ENCODE data around the gene CSAD. TPM values are rescaled to one million over a fixed set of nuclear protein-coding genes. Genes with fewer than 3 reads are reported as not detected.

The CSAD gene
- total RNA-seq, 1 experiment from 2014 or later = 11.5 TPM

GRCh38 chr12:53182903-53183302, 2.2 kb upstream of the CSAD start (continued):
- no peak for TF ChIP-seq AFF4 (CRISPR knock-in tag; IDR thresholded peaks at IDR 0.05; ENCODE audit: borderline replicate concordance)
- no peak for TF ChIP-seq CREM (CRISPR knock-in tag; IDR thresholded peaks at IDR 0.05)
- no peak for TF ChIP-seq FOXP1 (CRISPR knock-in tag; IDR thresholded peaks at IDR 0.05; ENCODE audit: borderline replicate concordance)
- TF ChIP-seq SMAD4 (CRISPR knock-in tag; IDR thresholded peaks at IDR 0.05) = no peak
- TF ChIP-seq NFYB (CRISPR knock-in tag; conservative IDR thresholded peaks at IDR 0.05; ENCODE audit: low read depth) = no peak
- no peak for TF ChIP-seq JUN (CRISPR knock-in tag; IDR thresholded peaks at IDR 0.05)

- H3K27ac Mint-ChIP-seq = no peak overlapping the region
- peaks cover 33% of the 10 kb centered on the region for H3K27me3 Mint-ChIP-seq (ENCODE audit: low read depth)
- H3K9me3 Mint-ChIP-seq = no peaks in the 10 kb centered on the region
- TF ChIP-seq TEAD1 (CRISPR knock-in tag; IDR thresholded peaks at IDR 0.05) = no peak
- no peak for TF ChIP-seq JUN (CRISPR knock-in tag; IDR thresholded peaks at IDR 0.05)
- TF ChIP-seq SMAD4 (CRISPR knock-in tag; IDR thresholded peaks at IDR 0.05) = no peak
- no peak for TF ChIP-seq ZNF121 (CRISPR knock-in tag; IDR thresholded peaks at IDR 0.05)
- TF ChIP-seq NFYB (CRISPR knock-in tag; conservative IDR thresholded peaks at IDR 0.05; ENCODE audit: low read depth) = no peak
- no peak for TF ChIP-seq TCF7 (CRISPR knock-in tag; IDR thresholded peaks at IDR 0.05; ENCODE audit: low read depth)
- TF ChIP-seq ZBTB21 (CRISPR knock-in tag; IDR thresholded peaks at IDR 0.05; ENCODE audit: borderline replicate concordance) = no peak
- no peak for DNase-seq (ENCODE audit: low spot score)
- CTCF ChIA-PET = interaction anchor here (0.9 to 3.4 kb wide), 9 partner anchors 8 to 140 kb away, joined by 3 to 37 read pairs (median 11); partner anchors contain the start of gene AAAS
- peaks cover 41% of the 10 kb centered on the region for H3K36me3 Mint-ChIP-seq
- H3K4me3 Mint-ChIP-seq = peak overlapping the region; percentile 91
- peaks cover 18% of the 10 kb centered on the region for H3K4me1 Mint-ChIP-seq
- ATAC-seq = no peak
- POLR2A ChIA-PET = no interaction called here
Observed at GRCh38 chr12:53181935-53182334, 1.2 kb upstream of the CSAD start.

GRCh38 chr12:53180931-53181645, 363 bp upstream of the CSAD start:
- H3K9me3 Mint-ChIP-seq = no peaks in the 10 kb centered on the region
- peak; percentile 77 for DNase-seq (ENCODE audit: low spot score)
- peak; percentile 61 for ATAC-seq
- H3K36me3 Mint-ChIP-seq = peaks cover 33% of the 10 kb centered on the region
- H3K4me1 Mint-ChIP-seq = peaks cover 18% of the 10 kb centered on the region
- ChIA-PET CTCF (interaction anchor here (0.9 to 3.4 kb wide), 22 partner anchors 8 to 171 kb away, joined by 3 to 37 read pairs (median 6); partner anchors contain the start of genes AAAS, ESPL1, IGFBP6 and MYG1), POLR2A (interaction anchor here (0.9 to 1.7 kb wide), 6 partner anchors 39 to 133 kb away, joined by 3 to 9 read pairs (median 3); partner anchors contain the start of genes PFDN5 and SPRYD3)
- H3K4me3 Mint-ChIP-seq = peak overlapping the region; percentile 91
- H3K27me3 Mint-ChIP-seq (ENCODE audit: low read depth) = peaks cover 41% of the 10 kb centered on the region
- peak overlapping the region; percentile 84 for H3K27ac Mint-ChIP-seq
- 0 out of 2 replicates have a peak, but pooled peaks have one; percentile 57 for TF ChIP-seq STAT6 (CRISPR knock-in tag; conservative IDR thresholded peaks at IDR 0.05; ENCODE audit: low read depth)
- TF ChIP-seq USF1 (CRISPR knock-in tag; IDR thresholded peaks at IDR 0.05) = no peak
- peak; percentile 56; the same call in 1 of the 2 replicates for TF ChIP-seq ZBTB43 (CRISPR knock-in tag; IDR thresholded peaks at IDR 0.05)
- no peak for TF ChIP-seq SOX15 (CRISPR knock-in tag; IDR thresholded peaks at IDR 0.05)
- TF ChIP-seq E2F4 (CRISPR knock-in tag; IDR thresholded peaks at IDR 0.05; ENCODE audit: borderline replicate concordance, low read depth) = peak; percentile 58; the same call in 1 of the 2 replicates
- no peak for TF ChIP-seq ATF2 (CRISPR knock-in tag; IDR thresholded peaks at IDR 0.05; ENCODE audit: borderline replicate concordance, low read depth)
- TF ChIP-seq ATF1 (CRISPR knock-in tag; IDR thresholded peaks at IDR 0.05) = no peak
- 0 out of 2 replicates have a peak, but pooled peaks have one; percentile 37 for TF ChIP-seq HMGXB4 (CRISPR knock-in tag; IDR thresholded peaks at IDR 0.05)

Data from WTC11 (cell line).